Measurements from ENCODE around the gene UNC79. TPM values are rescaled to one million over a fixed set of nuclear protein-coding genes. Genes with fewer than 3 reads are reported as not detected.

The UNC79 gene
- total RNA-seq, 1 experiment from 2014 or later, result 0.07 TPM

GRCh38 chr14:93751946-93752655, 321.4 kb downstream of the UNC79 start:
- ChIA-PET POLR2A (ENCODE audit: unreplicated experiment) (no interaction called here), CTCF (no interaction called here)
- no peaks in the 10 kb centered on the region for H3K36me3 ChIP-seq (ENCODE audit: low read depth)
- H3K79me2 ChIP-seq (ENCODE audit: low read depth), result no peaks in the 10 kb centered on the region
- H4K20me1 ChIP-seq (ENCODE audit: insufficient read depth), result no peaks in the 10 kb centered on the region
- no peaks in the 10 kb centered on the region for H3K9me3 ChIP-seq (ENCODE audit: insufficient read depth, low read depth)
- intact Hi-C loops (cut with micrococcal nuclease; ENCODE audit: unreplicated experiment), result no loop called here
- no peak overlapping the region for H3K4me3 ChIP-seq
- H2AFZ ChIP-seq, result no peak overlapping the region
- no peak for DNase-seq
- H3K27me3 ChIP-seq (ENCODE audit: insufficient read depth, low read depth), result peaks cover 70% of the 10 kb centered on the region
- H3K27ac ChIP-seq, result no peak overlapping the region
- no peaks in the 10 kb centered on the region for H3K4me1 ChIP-seq (replicated peaks; ENCODE audit: insufficient read depth)
- TF ChIP-seq EZH2 (IDR thresholded peaks at IDR 0.05; ENCODE audit: low read depth) (no peak), CTCF (conservative IDR thresholded peaks at IDR 0.05) (no peak)
- H3F3A ChIP-seq (ENCODE audit: insufficient read depth, low read depth), result no peaks in the 10 kb centered on the region
- BruUV-seq (replicated peaks), result no TSS peak
- H3K9me2 ChIP-seq (ENCODE audit: insufficient read depth), result no peaks in the 10 kb centered on the region
- no peak overlapping the region for H3K4me2 ChIP-seq

GRCh38 chr14:93752980-93753561, 322.3 kb downstream of the UNC79 start:
- Histone ChIP-seq H4K20me1 (ENCODE audit: insufficient read depth) (no peaks in the 10 kb centered on the region), H3K27me3 (ENCODE audit: insufficient read depth, low read depth) (peaks cover 66% of the 10 kb centered on the region), H3K4me1 (replicated peaks; ENCODE audit: insufficient read depth) (no peaks in the 10 kb centered on the region), H3K4me2 (no peak overlapping the region), H3F3A (ENCODE audit: insufficient read depth, low read depth) (no peaks in the 10 kb centered on the region), H3K4me3 (no peak overlapping the region), H3K36me3 (ENCODE audit: low read depth) (no peaks in the 10 kb centered on the region), H3K27ac (no peak overlapping the region), H2AFZ (no peak overlapping the region), H3K79me2 (ENCODE audit: low read depth) (no peaks in the 10 kb centered on the region), H3K9me3 (ENCODE audit: insufficient read depth, low read depth) (no peaks in the 10 kb centered on the region), H3K9me2 (ENCODE audit: insufficient read depth) (no peaks in the 10 kb centered on the region)
- TF ChIP-seq CTCF (conservative IDR thresholded peaks at IDR 0.05) (no peak), EZH2 (IDR thresholded peaks at IDR 0.05; ENCODE audit: low read depth) (no peak)
- BruUV-seq (replicated peaks), result no TSS peak
- ChIA-PET CTCF (no interaction called here), POLR2A (ENCODE audit: unreplicated experiment) (no interaction called here)
- intact Hi-C loops (cut with micrococcal nuclease; ENCODE audit: unreplicated experiment), result no loop called here
- no peak for DNase-seq

- POLR2A ChIA-PET (ENCODE audit: unreplicated experiment), result no interaction called here
Measured at GRCh38 chr14:93753647-93754046, 322.9 kb downstream of the UNC79 start.

More at GRCh38 chr14:93753647-93754046, 322.9 kb downstream of the UNC79 start:
- Histone ChIP-seq H3K79me2 (ENCODE audit: low read depth) (no peaks in the 10 kb centered on the region), H3K4me3 (no peak overlapping the region), H2AFZ (no peak overlapping the region), H3K27me3 (ENCODE audit: insufficient read depth, low read depth) (peaks cover 60% of the 10 kb centered on the region), H3K27ac (no peak overlapping the region), H3F3A (ENCODE audit: insufficient read depth, low read depth) (no peaks in the 10 kb centered on the region), H4K20me1 (ENCODE audit: insufficient read depth) (no peaks in the 10 kb centered on the region), H3K9me2 (ENCODE audit: insufficient read depth) (no peaks in the 10 kb centered on the region), H3K4me2 (no peak overlapping the region), H3K36me3 (ENCODE audit: low read depth) (no peaks in the 10 kb centered on the region), H3K9me3 (ENCODE audit: insufficient read depth, low read depth) (no peaks in the 10 kb centered on the region), H3K4me1 (replicated peaks; ENCODE audit: insufficient read depth) (no peaks in the 10 kb centered on the region)
- intact Hi-C loops (cut with micrococcal nuclease; ENCODE audit: unreplicated experiment), result no loop called here
- CTCF ChIA-PET, result no interaction called here
- no peak for DNase-seq
- no TSS peak for BruUV-seq (replicated peaks)
- TF ChIP-seq CTCF (conservative IDR thresholded peaks at IDR 0.05) (no peak), EZH2 (IDR thresholded peaks at IDR 0.05; ENCODE audit: low read depth) (no peak)

Data from PC-9 (cell line).